ENCODE data around the gene COL10A1. TPM values are rescaled to one million over a fixed set of nuclear protein-coding genes. Genes with fewer than 3 reads are reported as not detected.

COL10A1 gene
- total and polyA plus RNA-seq, 2 donors (not counting 3 experiments of a cell fraction or from before 2014, with no cell fraction given): not detected

GRCh38 chr6:116088946-116089345, 37.0 kb downstream of the COL10A1 start:
- no peaks in the 10 kb centered on the region for H3K4me1 ChIP-seq (ENCODE audit: control insufficient read depth, extremely low read depth, insufficient read depth, low read length)
- H3K4me2 ChIP-seq (ENCODE audit: insufficient read depth, low read length): no peak overlapping the region
- dilution Hi-C loops (cut with MboI; ENCODE audit: extremely low pct_ligation_motif_present, low sequenced_read_pairs) (no loop called here), intact Hi-C loops (cut with micrococcal nuclease) (no loop called here)
- TF ChIP-seq MYC (IDR thresholded peaks at IDR 0.05; ENCODE audit: low read depth, low read length) (no peak), EZH2 (IDR thresholded peaks at IDR 0.05; ENCODE audit: borderline replicate concordance, low read depth, low read length, severe bottlenecking) (no peak), CTCF (IDR thresholded peaks at IDR 0.05; ENCODE audit: extremely low read depth in 1 of 2, insufficient read depth in 1 of 2, low read depth in 1 of 2, low read length in 2 of 2) (no peak), POLR2A (IDR thresholded peaks at IDR 0.05; ENCODE audit: low read depth, low read length) (no peak), GATA2 (IDR thresholded peaks at IDR 0.05; ENCODE audit: insufficient read depth, insufficient read length, low read depth, low read length) (no peak), MAX (IDR thresholded peaks at IDR 0.05; ENCODE audit: insufficient read depth, insufficient read length) (no peak), JUN (IDR thresholded peaks at IDR 0.05; ENCODE audit: borderline replicate concordance, insufficient read depth, insufficient read length, low read depth) (no peak), POLR2AphosphoS5 (IDR thresholded peaks at IDR 0.05; ENCODE audit: insufficient read depth, low read depth, low read length) (no peak), FOS (IDR thresholded peaks at IDR 0.05; ENCODE audit: borderline replicate concordance, insufficient read depth, low read length) (no peak)
- no peak for FAIRE-seq
- no peaks in the 10 kb centered on the region for H3K36me3 ChIP-seq (ENCODE audit: control insufficient read depth in 2 of 2, extremely low read depth in 1 of 2, insufficient read depth in 2 of 2, low read length in 2 of 2)
- peaks cover 0 to 3% of the 10 kb centered on the region in 2 experiments for H3K27me3 ChIP-seq (ENCODE audit: control insufficient read depth in 2 of 2, insufficient read depth in 2 of 2, low read length in 2 of 2)
- H3K79me2 ChIP-seq (ENCODE audit: control insufficient read depth, insufficient read depth, low read length): no peaks in the 10 kb centered on the region
- BruUV-seq (replicated peaks): no TSS peak
- POLR2A ChIA-PET: no interaction called here
- H3K4me3 ChIP-seq (replicated peaks in 1 of 3; ENCODE audit: insufficient read depth in 1 of 3, low read depth in 1 of 3, low read length in 3 of 3): no peak overlapping the region
- no peaks in the 10 kb centered on the region for H3K9me3 ChIP-seq (replicated peaks; ENCODE audit: control insufficient read depth, insufficient read depth, low read length)
- H4K20me1 ChIP-seq (replicated peaks; ENCODE audit: control insufficient read depth, extremely low read depth, insufficient read depth, low read length): no peaks in the 10 kb centered on the region
- H3K9ac ChIP-seq (replicated peaks; ENCODE audit: extremely low read depth, insufficient read depth, low read length): no peak overlapping the region
- CTCF ChIA-PET: no interaction called here
- H2AFZ ChIP-seq (ENCODE audit: low read depth, low read length): no peak overlapping the region
- no peak for DNase-seq (ENCODE audit: low read depth, low spot score)
- H3K27ac ChIP-seq (ENCODE audit: insufficient read depth, low read depth, low read length): no peak overlapping the region
- no peaks in the 10 kb centered on the region for H3K9me1 ChIP-seq (replicated peaks; ENCODE audit: control insufficient read depth, extremely low read depth, insufficient read depth, low read length)

Measured in endothelial cell of umbilical vein (primary cell).